Measurements from ENCODE around the gene MPDZ.

MPDZ gene

DNA sequence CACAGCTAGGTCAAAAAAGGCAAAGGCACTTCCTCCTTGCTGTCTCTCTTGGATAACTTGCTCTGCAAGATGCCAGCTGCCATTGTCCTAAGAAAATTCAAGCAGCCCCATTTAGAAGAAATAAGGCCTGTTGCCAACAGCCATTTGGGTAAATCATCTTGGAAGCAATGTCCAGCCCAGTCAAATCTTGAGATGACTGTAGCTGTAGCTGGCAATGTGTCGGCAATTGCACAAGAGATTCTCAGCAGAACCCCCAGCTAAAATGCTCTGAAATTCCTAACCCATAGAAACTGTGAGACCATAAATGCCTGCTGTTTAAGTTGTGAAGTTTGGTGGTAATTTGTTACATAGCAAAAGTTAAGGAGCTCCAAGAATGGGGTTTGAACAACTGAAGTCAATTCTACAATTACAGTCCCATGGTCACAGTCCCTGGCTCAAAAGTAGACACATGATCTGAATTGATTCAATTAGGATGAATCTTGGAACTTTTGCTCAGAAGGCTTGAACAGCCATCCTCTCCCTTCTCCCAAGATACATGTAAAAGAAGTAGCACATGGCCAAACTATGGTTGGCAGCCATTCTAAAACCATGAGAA, 151.1 kb downstream of the MPDZ start:
- TF ChIP-seq, protein P1, sequence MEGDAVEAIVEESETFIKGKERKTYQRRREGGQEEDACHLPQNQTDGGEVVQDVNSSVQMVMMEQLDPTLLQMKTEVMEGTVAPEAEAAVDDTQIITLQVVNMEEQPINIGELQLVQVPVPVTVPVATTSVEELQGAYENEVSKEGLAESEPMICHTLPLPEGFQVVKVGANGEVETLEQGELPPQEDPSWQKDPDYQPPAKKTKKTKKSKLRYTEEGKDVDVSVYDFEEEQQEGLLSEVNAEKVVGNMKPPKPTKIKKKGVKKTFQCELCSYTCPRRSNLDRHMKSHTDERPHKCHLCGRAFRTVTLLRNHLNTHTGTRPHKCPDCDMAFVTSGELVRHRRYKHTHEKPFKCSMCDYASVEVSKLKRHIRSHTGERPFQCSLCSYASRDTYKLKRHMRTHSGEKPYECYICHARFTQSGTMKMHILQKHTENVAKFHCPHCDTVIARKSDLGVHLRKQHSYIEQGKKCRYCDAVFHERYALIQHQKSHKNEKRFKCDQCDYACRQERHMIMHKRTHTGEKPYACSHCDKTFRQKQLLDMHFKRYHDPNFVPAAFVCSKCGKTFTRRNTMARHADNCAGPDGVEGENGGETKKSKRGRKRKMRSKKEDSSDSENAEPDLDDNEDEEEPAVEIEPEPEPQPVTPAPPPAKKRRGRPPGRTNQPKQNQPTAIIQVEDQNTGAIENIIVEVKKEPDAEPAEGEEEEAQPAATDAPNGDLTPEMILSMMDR (IDR thresholded peaks at IDR 0.05; ENCODE audit: insufficient read depth, missing control alignments) = no peak
- DNase-seq (ENCODE audit: insufficient read length, low spot score) (no peak), FAIRE-seq (no peak)

DNA sequence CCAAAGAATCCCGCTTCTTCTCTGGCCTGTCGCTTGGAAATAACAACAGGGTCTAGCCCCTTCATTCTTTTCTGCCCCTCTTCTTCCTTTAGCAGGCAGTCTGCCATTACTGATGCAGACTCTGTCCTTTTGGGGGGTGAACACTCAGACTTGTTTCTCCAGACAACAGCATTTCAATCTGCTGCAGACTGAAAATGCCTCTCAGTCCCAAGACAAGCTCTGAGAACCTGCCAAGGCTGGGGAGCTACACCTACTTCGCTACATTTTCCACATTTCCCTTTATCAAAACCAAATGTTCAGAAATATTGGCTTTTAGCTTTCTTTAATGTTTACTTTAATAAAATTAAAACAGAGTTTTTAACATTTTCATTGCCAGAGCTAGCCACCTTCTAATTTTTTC, 152.4 kb downstream of the MPDZ start:
- TF ChIP-seq, protein P1 (IDR thresholded peaks at IDR 0.05; ENCODE audit: insufficient read depth, missing control alignments) = no peak
- DNase-seq (ENCODE audit: insufficient read length, low spot score) = no peak
- no peak for FAIRE-seq

DNA sequence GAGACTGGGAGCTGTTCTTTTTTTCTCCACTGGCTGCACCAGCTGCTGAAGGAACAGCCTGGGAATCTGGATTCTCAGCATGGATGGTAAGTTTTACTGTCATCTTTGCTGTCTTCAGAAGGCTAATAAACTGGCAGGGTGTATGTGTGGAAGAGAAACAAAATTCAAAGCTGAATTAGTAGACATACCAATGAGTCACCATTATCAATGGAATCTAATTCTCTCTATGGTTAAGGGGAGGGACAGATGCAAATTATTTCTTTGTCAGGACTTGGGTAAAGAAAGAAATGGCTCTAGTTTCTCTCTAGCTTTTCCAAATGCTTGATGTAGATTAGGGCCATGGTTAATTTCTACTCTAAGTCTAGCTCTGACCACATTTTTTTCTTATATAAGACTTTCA, 154.2 kb downstream of the MPDZ start:
- DNase-seq (ENCODE audit: insufficient read length, low spot score) = no peak
- no peak for FAIRE-seq
- TF ChIP-seq, protein P1 (IDR thresholded peaks at IDR 0.05; ENCODE audit: insufficient read depth, missing control alignments) = no peak

DNA sequence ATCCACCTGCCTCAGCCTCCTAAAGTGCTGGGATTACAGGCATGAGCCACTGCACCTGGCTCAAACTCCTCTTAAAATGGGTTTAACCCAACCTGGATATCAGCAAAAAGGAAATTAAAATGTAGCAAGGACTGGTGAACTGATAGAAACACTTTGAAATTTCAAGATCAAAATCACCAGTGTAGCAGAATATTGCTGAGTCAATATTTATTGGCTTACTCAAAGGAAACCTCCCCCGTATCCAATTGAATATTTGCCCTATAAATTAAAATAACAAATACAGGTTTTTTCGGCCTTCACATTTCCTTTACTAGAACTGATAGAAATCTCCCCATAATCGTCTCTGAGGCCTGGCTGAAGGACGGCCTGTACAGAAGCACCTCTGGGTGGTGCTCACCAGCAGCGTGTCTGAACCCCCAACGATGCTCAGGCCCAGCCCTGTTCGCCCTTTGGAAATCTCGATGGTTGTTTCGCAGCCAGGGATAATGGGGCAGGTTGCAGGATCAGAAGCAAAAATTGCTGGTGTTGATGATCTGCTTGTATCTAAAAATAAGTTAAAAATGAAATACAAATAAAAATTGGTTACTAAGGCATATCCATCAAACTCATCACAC, 156.6 kb downstream of the MPDZ start:
- DNase-seq (ENCODE audit: insufficient read length, low spot score) (no peak), FAIRE-seq (no peak)
- TF ChIP-seq, protein P1 (IDR thresholded peaks at IDR 0.05; ENCODE audit: insufficient read depth, missing control alignments) = no peak

DNA sequence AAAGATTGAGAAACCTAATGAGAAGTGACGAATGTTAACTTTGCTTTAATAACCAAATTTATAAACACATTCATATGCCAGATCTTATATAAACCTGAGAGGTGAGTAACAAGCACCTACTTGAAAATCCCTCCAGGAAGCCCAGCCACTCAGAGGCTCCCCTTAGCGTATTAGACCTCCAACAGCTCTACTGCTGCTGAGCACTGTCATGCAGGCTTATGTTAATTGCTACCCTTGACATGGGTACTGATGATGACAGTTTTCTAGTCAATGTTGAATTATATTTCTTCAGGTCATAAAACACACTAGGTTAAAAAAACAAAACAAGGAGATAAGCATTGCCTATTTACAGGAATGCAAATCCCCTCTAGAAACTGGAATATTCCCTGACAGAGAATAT, 161.2 kb downstream of the MPDZ start:
- DNase-seq (ENCODE audit: insufficient read length, low spot score) (no peak), FAIRE-seq (no peak)
- TF ChIP-seq, protein P1 (IDR thresholded peaks at IDR 0.05; ENCODE audit: insufficient read depth, missing control alignments) = no peak

DNA sequence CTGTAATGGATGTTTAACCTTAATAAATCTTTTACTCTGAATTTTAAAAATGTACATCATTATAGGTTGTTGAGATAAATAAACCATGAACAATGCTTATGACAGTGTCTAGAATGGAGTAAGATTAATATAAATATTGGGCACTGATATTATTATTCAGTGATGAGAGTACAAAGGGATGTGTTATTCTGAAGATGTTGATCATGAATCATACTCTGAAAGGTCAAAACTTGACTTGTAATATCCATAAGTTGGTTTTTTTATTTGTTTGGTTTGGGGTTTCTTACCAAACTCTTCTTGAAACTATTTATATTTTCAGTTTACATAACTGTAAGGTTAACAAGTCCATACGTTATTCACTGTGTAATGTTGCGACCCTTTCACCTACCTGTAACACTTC, 163.2 kb downstream of the MPDZ start:
- DNase-seq (ENCODE audit: insufficient read length, low spot score) = no peak
- FAIRE-seq = no peak
- TF ChIP-seq, protein P1 (IDR thresholded peaks at IDR 0.05; ENCODE audit: insufficient read depth, missing control alignments) = no peak

DNA sequence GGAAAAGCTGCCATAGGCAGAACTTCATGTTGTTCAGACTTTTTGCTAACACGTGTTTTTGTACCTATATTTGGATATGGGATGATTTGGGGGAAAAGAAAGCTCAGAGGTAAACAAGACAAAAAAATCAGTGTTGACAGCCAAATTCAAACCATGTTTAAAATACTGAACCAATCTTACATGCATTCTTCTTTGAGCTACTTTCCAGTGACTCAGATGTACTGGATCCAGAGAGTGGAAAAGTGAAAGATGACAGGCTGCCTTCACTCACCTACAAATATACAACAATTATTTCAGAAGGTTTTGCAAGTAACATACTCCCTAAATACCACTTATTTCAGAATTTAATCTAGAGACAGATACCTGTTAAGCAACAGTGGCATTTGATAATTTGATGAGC, 165.7 kb downstream of the MPDZ start:
- FAIRE-seq = no peak
- TF ChIP-seq, protein P1 (IDR thresholded peaks at IDR 0.05; ENCODE audit: insufficient read depth, missing control alignments) = no peak
- DNase-seq (ENCODE audit: insufficient read length, low spot score) = no peak
